B cell (primary cell): ENCODE results near the gene PRTN3. TPM values are rescaled to one million over a fixed set of nuclear protein-coding genes. Genes with fewer than 3 reads are reported as not detected.
A peak's percentile ranks its signal among the peaks of the same experiment; 100 is the strongest.

Source experiments
- ATAC-seq: fragments of 200-7000 bp; cut with Tn5 transposase; one replicate; pipeline ENCODE4 v1.10.0; 2021; ENCODE audit warnings: low read depth, mild to moderate bottlenecking, moderate number of reproducible peaks, moderate library complexity
- CTCF ChIA-PET: fragments of 350-600 bp; sonication (Branson Sonifier 250); formaldehyde crosslinking; loops from one replicate; lab custom pipeline; 2021; ENCODE audit warnings: antibody characterized with exemption, inconsistent platforms; lab: Charles Lee
- POLR2A ChIA-PET: fragments of 350-600 bp; sonication (Branson Sonifier 250); formaldehyde crosslinking; loops from one replicate; lab custom pipeline; 2021; ENCODE audit warnings: antibody characterized with exemption; lab: Charles Lee
- DNase-seq: peaks from one replicate; pipeline ENCODE4 v3.0.0; 2013
- H2AFZ ChIP-seq: 2 replicates; pipeline ENCODE4 v1.6.1; 2012; ENCODE audit warnings: mild to moderate bottlenecking, low read depth, low read length; ENCODE audit not compliant: insufficient read depth, poor library complexity, severe bottlenecking
- H3K27ac ChIP-seq, 2 donors: 1 replicate in 1 of 2; 2 replicates in 1 of 2; pipeline ENCODE4 v1.5.1; 2012 to 2013; ENCODE audit warnings: low read length in 2 of 2, mild to moderate bottlenecking in 2 of 2, moderate library complexity in 1 of 2
- H3K27me3 ChIP-seq, 4 experiments: fragments of 200-600 bp in 1 of 4; sonication (generic) in 1 of 4; replicated peaks in 1 of 4; 1 replicate in 2 of 4; 2 replicates in 2 of 4; pipeline versions ENCODE4 v1.6.1 to v1.7.0; 2013 to 2016; ENCODE audit warnings: low read length in 3 of 4, mild to moderate bottlenecking in 2 of 4, mixed read lengths in 1 of 4, moderate library complexity in 1 of 4; ENCODE audit not compliant: insufficient read depth in 4 of 4, control insufficient read depth in 3 of 4; ENCODE audit errors: control extremely low read depth in 1 of 4
- H3K36me3 ChIP-seq, 2 experiments: replicated peaks in 1 of 2; 1 replicate in 1 of 2; 2 replicates in 1 of 2; pipeline versions ENCODE4 v1.6.1 to v1.7.1; 2013; ENCODE audit warnings: low read length in 1 of 2; ENCODE audit not compliant: insufficient read depth in 2 of 2, control insufficient read depth in 1 of 2; ENCODE audit errors: control extremely low read depth in 1 of 2, extremely low read depth in 1 of 2
- H3K4me1 ChIP-seq, 2 donors: fragments of 200-600 bp in 1 of 2; sonication (generic) in 1 of 2; 1 replicate in 1 of 2; 2 replicates in 1 of 2; pipeline versions ENCODE4 v1.5.1 to v1.6.1; 2013 to 2017; ENCODE audit warnings: low read length in 2 of 2; ENCODE audit not compliant: control insufficient read depth in 2 of 2, insufficient read depth in 2 of 2
- H3K4me2 ChIP-seq: replicated peaks from 2 replicates; pipeline ENCODE3; 2012; ENCODE audit warnings: mild to moderate bottlenecking, low read depth, low read length; ENCODE audit not compliant: poor library complexity, severe bottlenecking
- H3K4me3 ChIP-seq, 5 experiments: fragments of 200-600 bp in 1 of 5; sonication (generic) in 1 of 5; 1 replicate in 3 of 5; 2 replicates in 2 of 5; pipeline versions ENCODE4 v1.5.1 to v1.7.0; 2011 to 2016; ENCODE audit warnings: low read length in 4 of 5, mild to moderate bottlenecking in 4 of 5, low read depth in 2 of 5, control low read depth in 1 of 5, moderate library complexity in 1 of 5; ENCODE audit not compliant: insufficient read depth in 1 of 5; ENCODE audit errors: control extremely low read depth in 1 of 5, extremely low read depth in 1 of 5
- H3K79me2 ChIP-seq: fragments of 200-600 bp; sonication (generic); one replicate; pipeline ENCODE4 v1.6.0; 2016; ENCODE audit warnings: low read length; ENCODE audit not compliant: control insufficient read depth, insufficient read depth
- H3K9ac ChIP-seq: fragments of 200-600 bp; sonication (generic); 2 replicates; pipeline ENCODE4 v1.6.1; 2017; ENCODE audit warnings: mild to moderate bottlenecking, low read length, moderate library complexity
- H3K9me3 ChIP-seq, 3 donors: one replicate each; pipeline versions ENCODE4 v1.6.1 to v1.7.1; 2013; ENCODE audit warnings: low read length in 2 of 3; ENCODE audit not compliant: control insufficient read depth in 2 of 3, insufficient read depth in 1 of 3; ENCODE audit errors: control extremely low read depth in 1 of 3
- H4K20me1 ChIP-seq: 2 replicates; pipeline ENCODE4 v1.6.0; 2012; ENCODE audit warnings: mild to moderate bottlenecking, low read length; ENCODE audit not compliant: insufficient read depth, control insufficient read depth, poor library complexity, severe bottlenecking
- H3K27ac Mint-ChIP-seq: one replicate; pipeline ENCODE4 v1.8.0; 2021; ENCODE audit warnings: mixed read lengths
- H3K27me3 Mint-ChIP-seq: one replicate; pipeline ENCODE4 v1.8.0; 2021; ENCODE audit warnings: mixed read lengths
- H3K4me1 Mint-ChIP-seq: one replicate; pipeline ENCODE4 v1.8.0; 2021; ENCODE audit warnings: mixed read lengths
- H3K4me3 Mint-ChIP-seq: one replicate; pipeline ENCODE4 v1.8.0; 2021; ENCODE audit warnings: mixed read lengths
- H3K9me3 Mint-ChIP-seq: one replicate; pipeline ENCODE4 v1.8.0; 2022; ENCODE audit warnings: mixed read lengths; ENCODE audit not compliant: insufficient read depth
- CTCF ChIP-seq: fragments of 200-600 bp; IDR thresholded peaks from one replicate; pipeline ENCODE4 v1.8.0; 2022; ENCODE audit warnings: antibody characterized with exemption, mild to moderate bottlenecking
- EZH2 ChIP-seq: IDR thresholded peaks from 2 replicates; pipeline ENCODE4 v1.6.1; 2012; ENCODE audit warnings: borderline replicate concordance, low read depth, mild to moderate bottlenecking, moderate library complexity, low read length; ENCODE audit not compliant: insufficient read depth, poor library complexity, severe bottlenecking
- WGBS: methylation state at CpG from one replicate; pipeline ENCODE4 v1.1.5; 2013; ENCODE audit warnings: missing lambda C conversion rate; ENCODE audit not compliant: insufficient coverage; 5-methylcytosine and 5-hydroxymethylcytosine counted together
- intact Hi-C: fragments of 100-400 bp; cut with micrococcal nuclease; formaldehyde crosslinking; loops from one replicate; pipeline ENCODE4 v1.10.0; 2022
- polyA plus RNA-seq: library from polyadenylated mRNA; depleted of rRNA; stranded (reverse); fragments of >200 nt; gene quantifications from 2 replicates; pipeline ENCODE4 v1.2.3, GENCODE V29; 2012
- total RNA-seq, 2 donors: library from RNA; stranded (reverse); fragments of 120-200 nt in 1 of 2; gene quantifications; 1 replicate in 1 of 2; 2 replicates in 1 of 2; pipeline versions ENCODE4 v1.2.3 to v1.2.4, GENCODE V29; 2013 to 2022

The PRTN3 gene
- total and polyA plus RNA-seq, 2 donors (not counting 1 experiment from before 2014, with no cell fraction given), result not detected

GRCh38 chr19:801861-802497 is 38.8 kb upstream of the PRTN3 start:
- Histone ChIP-seq H3K4me2 (peak overlapping the region; percentile 4), H3K36me3 (peaks cover 0 to 66% of the 10 kb centered on the region in 2 experiments), H3K79me2 (peaks cover 91% of the 10 kb centered on the region), H3K9ac (no peak overlapping the region), H3K4me1 (peaks cover 22 to 39% of the 10 kb centered on the region in 2 donors), H2AFZ (no peak overlapping the region), H3K4me3 (no peak overlapping the region), H4K20me1 (peaks cover 91% of the 10 kb centered on the region), H3K9me3 (no peaks in the 10 kb centered on the region), H3K27me3 (no peaks in the 10 kb centered on the region), H3K27ac (no peak overlapping the region)
- no peak overlapping the region for H3K4me3 Mint-ChIP-seq
- ChIA-PET POLR2A (interaction anchor here (0.6 kb wide), 1 partner anchor 9 kb away, joined by 7 read pairs; no protein-coding TSS in a partner anchor), CTCF (no interaction called here)
- ATAC-seq (no peak), DNase-seq (peak; percentile 24)
- H3K4me1 Mint-ChIP-seq, result peaks cover 40% of the 10 kb centered on the region
- H3K9me3 Mint-ChIP-seq, result no peaks in the 10 kb centered on the region
- no peak overlapping the region for H3K27ac Mint-ChIP-seq
- intact Hi-C loops, result no loop called here
- no peaks in the 10 kb centered on the region for H3K27me3 Mint-ChIP-seq
- TF ChIP-seq EZH2 (no peak), CTCF (no peak)
- WGBS, result 94% methylated on average over 21 of the region's 23 CpGs

GRCh38 chr19:802498-803098 is 38.2 kb upstream of the PRTN3 start:
- peaks cover 4 to 72% of the 10 kb centered on the region in 2 experiments for H3K36me3 ChIP-seq
- peaks cover 97% of the 10 kb centered on the region for H3K79me2 ChIP-seq
- no peak for TF ChIP-seq EZH2
- no peak for TF ChIP-seq CTCF
- H2AFZ ChIP-seq, result no peak overlapping the region
- H3K4me2 ChIP-seq, result no peak overlapping the region
- WGBS, result 98% methylated on average over 25 of the region's 28 CpGs
- Mint-ChIP-seq H3K9me3 (no peaks in the 10 kb centered on the region), H3K4me1 (peaks cover 40% of the 10 kb centered on the region), H3K4me3 (no peak overlapping the region), H3K27me3 (no peaks in the 10 kb centered on the region), H3K27ac (no peak overlapping the region)
- intact Hi-C loops, result no loop called here
- ChIA-PET CTCF (no interaction called here), POLR2A (interaction anchor here (0.6 kb wide), 1 partner anchor 9 kb away, joined by 7 read pairs; no protein-coding TSS in a partner anchor)
- H3K4me1 ChIP-seq, result peaks cover 22 to 39% of the 10 kb centered on the region in 2 donors
- no peak overlapping the region for H3K4me3 ChIP-seq
- H3K9me3 ChIP-seq, result no peaks in the 10 kb centered on the region
- no peak overlapping the region for H3K9ac ChIP-seq
- H3K27ac ChIP-seq, result no peak overlapping the region
- peaks cover 97% of the 10 kb centered on the region for H4K20me1 ChIP-seq
- DNase-seq (peak; percentile 14), ATAC-seq (no peak)
- H3K27me3 ChIP-seq, result no peaks in the 10 kb centered on the region
